Endodermal cell (in vitro differentiated cells): ENCODE data around the gene SRSF6. TPM values are rescaled to one million over a fixed set of nuclear protein-coding genes. Genes with fewer than 3 reads are reported as not detected.

ENCODE experiments used
- DNase-seq: peaks from one replicate; pipeline ENCODE4 v3.0.0-alpha.2; 2017
- H3K27ac ChIP-seq: 2 replicates; pipeline ENCODE4 v1.5.1; 2013; ENCODE audit warnings: mild to moderate bottlenecking, low read depth, low read length, moderate library complexity
- H3K27me3 ChIP-seq: 2 replicates; pipeline ENCODE4 v1.6.1; 2013; ENCODE audit warnings: mild to moderate bottlenecking, low read length, moderate library complexity; ENCODE audit not compliant: insufficient read depth, control insufficient read depth, poor library complexity, severe bottlenecking
- H3K36me3 ChIP-seq: 2 replicates; pipeline ENCODE4 v1.7.0; 2013; ENCODE audit warnings: mild to moderate bottlenecking, low read length, moderate library complexity; ENCODE audit not compliant: control insufficient read depth, insufficient read depth
- H3K4me1 ChIP-seq: one replicate; pipeline ENCODE4 v1.7.0; 2013; ENCODE audit warnings: low read length; ENCODE audit not compliant: control insufficient read depth, insufficient read depth
- H3K4me3 ChIP-seq: 2 replicates; pipeline ENCODE4 v1.5.1; 2013; ENCODE audit warnings: mild to moderate bottlenecking, low read length, moderate library complexity
- H3K9ac ChIP-seq: 2 replicates; pipeline ENCODE4 v1.6.1; 2013; ENCODE audit warnings: mild to moderate bottlenecking, low read length, moderate library complexity; ENCODE audit not compliant: poor library complexity, severe bottlenecking; ENCODE audit errors: extremely low read depth
- H3K9me3 ChIP-seq: 2 replicates; pipeline ENCODE4 v1.6.1; 2013; ENCODE audit warnings: mild to moderate bottlenecking, low read length, moderate library complexity; ENCODE audit not compliant: control insufficient read depth
- H3K27ac Mint-ChIP-seq: 2 replicates; pipeline ENCODE4 v1.8.0; 2020; ENCODE audit warnings: mixed read lengths
- H3K27me3 Mint-ChIP-seq: 2 replicates; pipeline ENCODE4 v1.8.0; 2021; ENCODE audit warnings: mild to moderate bottlenecking, mixed read lengths; ENCODE audit not compliant: insufficient read depth
- H3K36me3 Mint-ChIP-seq: 2 replicates; pipeline ENCODE4 v1.8.0; 2020; ENCODE audit warnings: low read depth, mixed read lengths
- H3K4me1 Mint-ChIP-seq: 2 replicates; pipeline ENCODE4 v1.8.0; 2020; ENCODE audit warnings: mixed read lengths
- H3K4me3 Mint-ChIP-seq: 2 replicates; pipeline ENCODE4 v1.8.0; 2020; ENCODE audit warnings: mild to moderate bottlenecking, moderate library complexity, mixed read lengths
- H3K9me3 Mint-ChIP-seq: 2 replicates; pipeline ENCODE4 v1.8.0; 2020; ENCODE audit warnings: mild to moderate bottlenecking, mixed read lengths
- WGBS, 2 experiments: methylation state at CpG; one replicate each; pipeline versions ENCODE4 v1.1.5 to v1.1.7; 2013; ENCODE audit warnings: missing lambda C conversion rate in 2 of 2, mixed read lengths in 1 of 2; ENCODE audit not compliant: insufficient coverage in 1 of 2, insufficient read length in 1 of 2; 5-methylcytosine and 5-hydroxymethylcytosine counted together
- long read RNA-seq, 4 experiments: library from polyadenylated mRNA in 2 of 4; library from RNA in 1 of 4; library from capped mRNA in 1 of 4; stranded (forward) in 3 of 4; unstranded in 1 of 4; transcript quantifications; one replicate each; pipeline ENCODE4 v2.0.0, GENCODE V29; 2020 to 2021; ENCODE audit warnings: inconsistent platforms in 1 of 4
- polyA plus RNA-seq, 2 experiments: library from polyadenylated mRNA; stranded (reverse); fragments of 50-300 nt; gene quantifications; one replicate each; pipeline ENCODE4 v1.2.3, GENCODE V29; 2013
- total RNA-seq, 2 donors: library from RNA; stranded (reverse); fragmentation: NEBNext Ultra II Directional in 1 of 2; extraction: Animal tissue kit (Norgen Biotek cat#: 25700) in 1 of 2; gene quantifications; 2 replicates in 1 of 2; 3 replicates in 1 of 2; pipeline ENCODE4 v1.2.1, GENCODE V29; 2021
- TF ChIP-seq, protein P1 (sequence below): fragments of 200-600 bp; sonication (generic); conservative IDR thresholded peaks from 2 replicates; pipeline ENCODE4 v1.5.0; 2021; ENCODE audit warnings: antibody characterized with exemption, mild to moderate bottlenecking

SRSF6 gene
- total RNA-seq, result 100 to 1,000 TPM; 146 to 199 TPM
- 156 TPM for polyA plus RNA-seq (2013, experiment 1 of 2)
- polyA plus RNA-seq (2013, experiment 2 of 2), result 138 TPM
- long read RNA-seq, experiment 1, full-length matches to known transcripts, result 19 of 66 reads
- long read RNA-seq, experiment 1, partial matches to known transcripts, result 29 of 66 reads
- long read RNA-seq, experiment 1, other reads (novel, unspliced or antisense), result 18 of 66 reads
- long read RNA-seq, experiment 2, full-length matches to known transcripts, result 27 of 46 reads
- long read RNA-seq, experiment 2, partial matches to known transcripts, result 18 of 46 reads
- long read RNA-seq, experiment 2, other reads (novel, unspliced or antisense), result 1 of 46 reads
- long read RNA-seq, experiment 3, full-length matches to known transcripts, result 133 of 146 reads
- long read RNA-seq, experiment 3, partial matches to known transcripts, result 7 of 146 reads
- long read RNA-seq, experiment 3, other reads (novel, unspliced or antisense), result 6 of 146 reads
- long read RNA-seq, experiment 4, full-length matches to known transcripts, result 23 of 28 reads
- long read RNA-seq, experiment 4, partial matches to known transcripts, result 4 of 28 reads
- long read RNA-seq, experiment 4, other reads (novel, unspliced or antisense), result 1 of 28 reads

DNA sequence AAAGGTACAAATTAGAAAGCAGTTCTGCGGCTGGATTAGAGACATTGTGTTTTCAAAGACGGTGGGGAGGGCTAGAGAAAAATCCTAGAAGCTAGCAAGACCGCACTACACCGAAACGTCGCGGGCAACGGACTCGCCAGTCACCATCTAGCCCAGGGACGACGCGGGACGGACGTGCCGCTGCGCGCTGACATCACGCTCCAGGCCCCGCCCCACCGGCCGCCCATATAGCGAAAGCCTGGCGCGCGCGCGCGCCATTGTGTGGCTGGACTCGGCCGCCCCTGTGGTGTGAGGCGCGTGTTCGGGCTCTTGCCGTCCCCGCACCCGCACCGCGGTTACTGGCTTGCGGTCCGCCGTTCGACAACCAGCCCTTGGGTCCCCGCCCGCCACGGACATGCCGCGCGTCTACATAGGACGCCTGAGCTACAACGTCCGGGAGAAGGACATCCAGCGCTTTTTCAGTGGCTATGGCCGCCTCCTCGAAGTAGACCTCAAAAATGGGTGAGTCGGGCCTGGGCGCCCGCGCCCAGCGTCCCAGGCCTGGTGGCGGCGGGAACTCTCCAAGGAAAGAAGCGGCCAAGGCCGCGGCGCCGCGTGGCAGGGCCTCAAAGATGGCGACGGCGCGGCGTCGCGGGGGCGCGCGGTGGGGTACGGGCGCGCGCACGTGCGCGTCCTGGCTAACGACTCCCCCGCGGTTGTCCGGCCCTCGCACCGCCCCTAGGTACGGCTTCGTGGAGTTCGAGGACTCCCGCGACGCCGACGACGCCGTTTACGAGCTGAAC, at the start of gene SRSF6:
SRSF6 (plus strand) TSS at position 257 of the 782 bp plus-strand sequence; CDS start at position 395, 138 bp downstream.
- peak within 1 kb of the TSS; percentile 100 for H3K27ac Mint-ChIP-seq

DNA sequence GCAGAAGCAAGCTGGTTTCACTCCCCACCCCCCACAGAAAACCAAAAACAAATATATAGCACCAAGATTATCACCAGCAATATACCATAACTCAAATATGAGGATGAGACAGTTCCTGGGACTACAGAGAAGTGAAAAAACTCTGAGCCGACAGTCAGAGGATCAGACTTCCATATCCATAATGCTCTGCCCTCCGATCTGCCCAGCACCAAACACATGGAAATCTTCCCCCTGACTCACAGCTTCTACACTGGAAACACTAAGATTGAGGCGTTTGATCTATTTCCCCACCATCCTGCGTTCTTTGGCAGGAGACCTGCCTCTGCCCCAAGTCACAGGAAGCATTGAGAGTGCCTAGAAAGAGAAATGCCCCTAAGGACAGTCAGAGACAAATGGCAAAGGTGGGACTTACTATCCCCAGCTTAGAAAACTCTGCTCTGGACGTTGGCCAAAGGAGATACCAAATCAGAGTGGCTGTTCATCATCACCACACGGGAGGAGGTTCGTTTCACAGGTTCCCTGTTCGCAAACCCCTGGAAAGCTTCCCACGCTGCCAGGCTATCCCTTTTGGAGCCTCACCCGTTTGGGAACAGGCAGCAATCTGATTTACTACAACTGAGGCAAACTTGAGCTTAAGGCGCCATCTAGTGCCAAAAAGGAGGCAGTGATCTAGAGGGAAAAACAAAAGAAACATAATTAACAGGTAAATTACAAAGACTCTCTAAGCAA, 48.7 kb upstream of the SRSF6 start:
- H3K4me3 Mint-ChIP-seq, result no peak overlapping the region
- H3K27me3 Mint-ChIP-seq, result peaks cover 30% of the 10 kb centered on the region
- Histone ChIP-seq H3K9me3 (peaks cover 19% of the 10 kb centered on the region), H3K27ac (no peak overlapping the region), H3K9ac (no peak overlapping the region), H3K27me3 (peaks cover 10% of the 10 kb centered on the region), H3K36me3 (no peaks in the 10 kb centered on the region), H3K4me1 (no peaks in the 10 kb centered on the region), H3K4me3 (no peak overlapping the region)
- DNase-seq, result peak; percentile 78
- peaks cover 29% of the 10 kb centered on the region for H3K9me3 Mint-ChIP-seq
- TF ChIP-seq, protein P1, sequence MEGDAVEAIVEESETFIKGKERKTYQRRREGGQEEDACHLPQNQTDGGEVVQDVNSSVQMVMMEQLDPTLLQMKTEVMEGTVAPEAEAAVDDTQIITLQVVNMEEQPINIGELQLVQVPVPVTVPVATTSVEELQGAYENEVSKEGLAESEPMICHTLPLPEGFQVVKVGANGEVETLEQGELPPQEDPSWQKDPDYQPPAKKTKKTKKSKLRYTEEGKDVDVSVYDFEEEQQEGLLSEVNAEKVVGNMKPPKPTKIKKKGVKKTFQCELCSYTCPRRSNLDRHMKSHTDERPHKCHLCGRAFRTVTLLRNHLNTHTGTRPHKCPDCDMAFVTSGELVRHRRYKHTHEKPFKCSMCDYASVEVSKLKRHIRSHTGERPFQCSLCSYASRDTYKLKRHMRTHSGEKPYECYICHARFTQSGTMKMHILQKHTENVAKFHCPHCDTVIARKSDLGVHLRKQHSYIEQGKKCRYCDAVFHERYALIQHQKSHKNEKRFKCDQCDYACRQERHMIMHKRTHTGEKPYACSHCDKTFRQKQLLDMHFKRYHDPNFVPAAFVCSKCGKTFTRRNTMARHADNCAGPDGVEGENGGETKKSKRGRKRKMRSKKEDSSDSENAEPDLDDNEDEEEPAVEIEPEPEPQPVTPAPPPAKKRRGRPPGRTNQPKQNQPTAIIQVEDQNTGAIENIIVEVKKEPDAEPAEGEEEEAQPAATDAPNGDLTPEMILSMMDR, result peak; percentile 92
- H3K27ac Mint-ChIP-seq, result no peak overlapping the region
- no peaks in the 10 kb centered on the region for H3K4me1 Mint-ChIP-seq
- peaks cover 2% of the 10 kb centered on the region for H3K36me3 Mint-ChIP-seq
- 33% methylated on average over 4 to 11 of the region's 11 CpGs for whole genome bisulfite sequencing, 2 experiments

More for the DNA sequence above, at the start of gene SRSF6:
- Histone ChIP-seq H3K27me3 (no peaks in the 10 kb centered on the region), H3K27ac (peak within 1 kb of the TSS; percentile 99), H3K4me1 (peaks cover 5% of the 10 kb centered on the region), H3K4me3 (peak within 1 kb of the TSS; percentile 90), H3K9ac (peak within 1 kb of the TSS; percentile 100), H3K9me3 (no peaks in the 10 kb centered on the region), H3K36me3 (peaks cover 39% of the 10 kb centered on the region)
- peak; percentile 96 for DNase-seq
- peaks cover 39% of the 10 kb centered on the region for H3K36me3 Mint-ChIP-seq
- H3K4me1 Mint-ChIP-seq, result peaks cover 14% of the 10 kb centered on the region
- H3K9me3 Mint-ChIP-seq, result no peaks in the 10 kb centered on the region
- peak within 1 kb of the TSS; percentile 89 for H3K4me3 Mint-ChIP-seq
- peaks cover 11% of the 10 kb centered on the region for H3K27me3 Mint-ChIP-seq
- 0% methylated on average over 18 to 101 of the region's 101 CpGs for WGBS, 2 experiments
- TF ChIP-seq, protein P1, result no peak

DNA sequence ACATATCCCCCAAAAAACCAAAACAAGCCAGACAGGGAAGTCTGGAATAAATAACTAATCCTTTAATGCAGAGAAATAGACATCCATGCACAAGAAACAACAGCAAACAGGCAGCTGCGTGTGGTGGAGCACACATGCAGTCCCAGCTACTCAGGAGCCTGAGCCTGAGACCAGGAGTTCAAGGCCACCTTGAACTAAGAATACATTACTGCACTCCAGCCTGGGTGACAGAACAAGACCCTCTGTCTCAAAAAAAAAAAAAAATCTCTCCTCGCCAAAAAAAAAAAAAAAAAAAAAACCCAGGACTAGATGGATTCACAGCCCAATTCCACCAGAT, 48.2 kb upstream of the SRSF6 start:
- Histone ChIP-seq H3K27ac (no peak overlapping the region), H3K36me3 (no peaks in the 10 kb centered on the region), H3K27me3 (peaks cover 10% of the 10 kb centered on the region), H3K4me3 (peak overlapping the region; percentile 45), H3K9ac (no peak overlapping the region), H3K4me1 (no peaks in the 10 kb centered on the region), H3K9me3 (peaks cover 19% of the 10 kb centered on the region)
- Mint-ChIP-seq H3K36me3 (peaks cover 2% of the 10 kb centered on the region), H3K4me1 (no peaks in the 10 kb centered on the region), H3K27ac (no peak overlapping the region), H3K9me3 (peaks cover 29% of the 10 kb centered on the region), H3K27me3 (peaks cover 27% of the 10 kb centered on the region), H3K4me3 (no peak overlapping the region)
- TF ChIP-seq, protein P1, result peak; percentile 15
- DNase-seq, result no peak
- WGBS, 2 experiments, result 61 to 67% methylated on average over 1 to 2 of the region's 2 CpGs
